Activated T-cell treated with anti-CD3 and anti-CD28 coated beads, Interleukin-2, amount 50 U/mL, for 72 hours (primary cell): ENCODE results near the gene NELFA. TPM values are rescaled to one million over a fixed set of nuclear protein-coding genes. Genes with fewer than 3 reads are reported as not detected.

Experiments
- ATAC-seq, 2 donors: fragments of 150-1000 bp; cut with Tn5 transposase; replicated peaks in 1 of 2; 2 replicates each; pipeline ENCODE4 v1.10.0; 2021; ENCODE audit warnings: moderate library complexity in 2 of 2, mild to moderate bottlenecking in 1 of 2
- DNase-seq, 2 donors: peaks; one replicate each; pipeline ENCODE4 v3.0.0; 2021 to 2022; ENCODE audit warnings: mixed read lengths in 1 of 2
- H3K27ac Mint-ChIP-seq: one replicate; pipeline ENCODE4 v1.8.0; 2022; ENCODE audit warnings: mild to moderate bottlenecking, moderate library complexity, mixed read lengths
- H3K27me3 Mint-ChIP-seq: one replicate; pipeline ENCODE4 v1.8.0; 2022; ENCODE audit warnings: low read depth, mixed read lengths
- H3K36me3 Mint-ChIP-seq, 2 donors: one replicate each; pipeline ENCODE4 v1.8.0; 2022; ENCODE audit warnings: mixed read lengths in 2 of 2, mild to moderate bottlenecking in 1 of 2; ENCODE audit not compliant: insufficient read depth in 2 of 2
- H3K4me1 Mint-ChIP-seq: one replicate; pipeline ENCODE4 v1.8.0; 2022; ENCODE audit warnings: low read depth, mixed read lengths
- H3K4me3 Mint-ChIP-seq, 2 donors: one replicate each; pipeline ENCODE4 v1.8.0; 2022; ENCODE audit warnings: mild to moderate bottlenecking in 2 of 2, mixed read lengths in 2 of 2, moderate library complexity in 2 of 2
- H3K9me3 Mint-ChIP-seq, 2 donors: one replicate each; pipeline ENCODE4 v1.8.0; 2022; ENCODE audit warnings: mixed read lengths in 2 of 2
- total RNA-seq, 2 donors: library from RNA; stranded (reverse); gene quantifications; one replicate each; pipeline ENCODE4 v1.2.3, GENCODE V29; 2022

The NELFA gene
- total RNA-seq, 2 donors from 2014 or later = 40.8 to 57.4 TPM

DNA sequence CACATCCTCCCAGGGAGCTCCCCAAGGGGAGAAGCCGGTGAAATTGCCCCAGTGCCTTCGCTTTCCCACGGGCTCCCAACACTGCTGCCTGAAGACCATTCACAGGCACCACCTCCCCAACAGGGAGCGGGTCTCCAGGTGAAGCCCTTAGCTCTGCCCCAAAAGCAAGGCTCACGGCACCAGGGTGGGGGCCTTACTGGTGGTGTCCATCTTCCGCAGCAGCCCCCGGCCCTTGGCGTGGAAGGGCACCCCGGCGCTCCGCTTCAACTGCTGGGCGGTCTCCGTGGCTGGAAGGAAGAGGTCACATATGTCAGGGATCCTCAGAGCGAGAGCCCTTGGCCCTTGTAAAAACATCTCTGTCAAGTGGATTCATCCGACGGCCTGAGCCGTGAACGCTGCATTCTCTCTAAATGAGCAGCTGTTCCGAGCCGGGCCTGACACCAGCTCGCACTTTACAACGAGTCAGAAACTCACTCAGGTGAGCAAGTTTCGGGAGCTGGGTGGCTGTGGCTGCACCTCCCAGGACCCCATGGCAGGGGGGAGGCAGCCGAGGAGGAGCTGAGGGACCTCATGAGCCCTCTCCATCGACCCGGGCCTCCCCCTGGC lies 20.9 kb downstream of the NELFA start:
- Mint-ChIP-seq H3K27ac (no peak overlapping the region), H3K9me3 (no peaks in the 10 kb centered on the region), H3K4me3 (no peak overlapping the region), H3K36me3 (peaks cover 0 to 1% of the 10 kb centered on the region in 2 donors), H3K27me3 (no peaks in the 10 kb centered on the region), H3K4me1 (no peaks in the 10 kb centered on the region)
- DNase-seq (no peak), ATAC-seq (no peak)

DNA sequence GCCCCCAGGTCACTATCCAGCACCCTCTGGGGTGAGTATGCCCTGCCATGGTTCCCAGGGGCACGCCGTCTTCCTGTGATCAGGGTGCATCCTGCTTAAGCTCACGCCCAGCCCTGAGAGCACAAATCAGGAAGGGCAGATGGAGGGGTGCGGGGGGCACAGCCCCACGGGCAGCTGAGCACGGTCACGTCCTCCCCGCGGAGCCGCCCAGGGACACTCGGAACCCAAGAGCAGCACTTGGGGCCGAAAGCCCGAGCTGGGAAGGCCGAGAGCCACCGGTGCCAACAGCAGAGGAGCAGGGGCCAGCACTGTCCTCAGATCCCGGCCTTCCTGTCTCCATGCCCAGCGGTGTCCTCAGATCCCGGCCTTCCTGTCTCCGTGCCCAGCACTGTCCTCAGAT lies 21.5 kb downstream of the NELFA start:
- Mint-ChIP-seq H3K36me3 (peaks cover 0 to 1% of the 10 kb centered on the region in 2 donors), H3K9me3 (no peaks in the 10 kb centered on the region), H3K27ac (no peak overlapping the region), H3K27me3 (no peaks in the 10 kb centered on the region), H3K4me3 (no peak overlapping the region), H3K4me1 (no peaks in the 10 kb centered on the region)
- no peak for DNase-seq
- peak in 1 of 2 donors; percentile 2 for ATAC-seq

DNA sequence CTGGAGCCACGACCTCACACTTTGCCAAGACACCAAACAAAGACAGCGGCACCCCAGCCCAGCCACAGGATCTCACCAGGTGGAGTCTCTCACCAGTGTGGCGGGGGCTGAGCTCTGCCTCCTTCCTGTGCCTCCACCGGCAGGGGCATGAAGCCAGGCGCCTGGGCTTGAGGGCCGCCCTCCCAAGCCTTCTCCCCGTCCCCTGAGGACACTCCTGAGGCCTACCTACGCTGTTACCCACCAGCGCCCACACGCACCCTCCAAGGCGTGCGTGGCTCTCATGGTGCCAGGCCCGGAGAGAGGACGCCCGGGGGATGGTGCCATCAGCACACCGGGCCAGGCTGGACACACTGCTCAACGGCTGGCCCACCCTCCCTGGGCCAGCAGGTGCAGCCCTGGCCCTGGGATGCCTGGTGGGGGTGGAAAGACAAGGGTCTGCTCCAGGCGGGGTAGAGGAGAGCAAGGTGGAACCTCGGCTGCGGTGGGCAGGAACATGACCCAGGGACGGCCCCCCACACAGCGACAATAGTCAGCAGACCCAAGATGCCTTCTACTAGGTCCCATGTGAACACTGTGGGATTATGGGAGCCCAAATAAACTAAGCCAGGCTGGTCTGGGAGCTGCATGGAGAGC lies 22.1 kb downstream of the NELFA start:
- H3K27ac Mint-ChIP-seq = no peak overlapping the region
- no peaks in the 10 kb centered on the region for H3K9me3 Mint-ChIP-seq
- ATAC-seq (peak; percentile 4 to 16), DNase-seq (no peak)
- no peaks in the 10 kb centered on the region for H3K4me1 Mint-ChIP-seq
- H3K4me3 Mint-ChIP-seq = no peak overlapping the region
- H3K36me3 Mint-ChIP-seq = peaks cover 0 to 7% of the 10 kb centered on the region in 2 donors
- H3K27me3 Mint-ChIP-seq = no peaks in the 10 kb centered on the region

DNA sequence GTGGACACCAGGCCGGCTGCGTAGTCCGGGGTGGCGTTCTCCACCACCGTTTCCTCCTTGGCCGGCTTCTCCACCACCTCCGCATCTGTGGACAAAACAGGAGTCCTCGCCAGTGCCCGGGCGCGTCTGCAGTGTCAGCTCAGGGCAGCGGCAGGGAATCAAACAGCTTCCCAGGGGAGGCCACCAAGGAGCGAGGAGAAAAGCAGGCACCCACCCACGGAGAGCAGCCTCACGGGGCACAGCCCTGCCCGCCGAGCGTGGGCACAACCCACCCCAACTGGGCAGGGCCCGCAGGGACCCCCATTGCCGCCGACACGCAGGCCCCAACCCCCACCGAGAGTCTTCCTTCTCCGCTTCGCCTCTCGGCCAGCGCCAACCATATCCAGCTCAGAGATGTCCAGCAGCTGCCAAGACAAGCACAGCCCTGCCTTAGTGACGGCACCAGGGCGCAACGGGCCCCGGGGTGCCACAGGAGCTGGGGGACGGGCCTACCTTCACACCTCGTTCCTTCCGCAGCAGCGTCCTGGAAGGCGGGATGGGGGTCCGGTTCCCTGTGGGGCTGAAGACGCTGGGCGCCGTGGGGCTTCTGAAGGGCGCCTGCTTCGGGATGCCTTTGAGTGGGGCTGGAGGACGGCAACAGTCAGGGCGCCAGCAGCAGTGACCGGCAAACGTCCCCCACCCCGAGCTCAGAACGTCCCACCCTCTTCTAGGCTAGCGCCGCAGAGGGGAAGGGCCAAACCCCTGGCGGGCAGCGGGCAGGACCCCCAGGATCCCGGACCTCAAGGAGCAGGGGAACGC lies 22.8 kb downstream of the NELFA start:
- H3K27me3 Mint-ChIP-seq = no peaks in the 10 kb centered on the region
- H3K9me3 Mint-ChIP-seq = no peaks in the 10 kb centered on the region
- no peak overlapping the region for H3K27ac Mint-ChIP-seq
- peaks cover 0 to 11% of the 10 kb centered on the region in 2 donors for H3K36me3 Mint-ChIP-seq
- no peaks in the 10 kb centered on the region for H3K4me1 Mint-ChIP-seq
- no peak for ATAC-seq
- DNase-seq = no peak
- no peak overlapping the region for H3K4me3 Mint-ChIP-seq

DNA sequence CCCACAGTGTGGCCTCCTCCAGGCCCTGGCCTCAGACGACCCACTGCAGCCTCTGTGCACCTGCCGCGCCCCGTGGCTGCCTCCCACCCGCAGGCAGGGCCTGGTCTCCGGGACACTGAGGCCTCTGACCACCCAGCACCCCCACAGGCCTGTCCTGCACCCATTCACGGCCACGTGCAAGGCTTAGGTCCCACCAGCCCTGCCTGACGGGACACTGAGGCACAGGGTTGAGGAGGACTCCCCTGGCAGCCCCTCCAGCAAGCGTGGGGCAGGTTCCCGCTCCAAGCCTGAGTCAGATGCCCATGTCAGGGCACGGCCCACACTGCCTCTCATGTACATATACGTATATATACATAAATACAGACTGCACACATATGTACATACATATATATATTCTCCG lies 23.5 kb downstream of the NELFA start:
- Mint-ChIP-seq H3K36me3 (peaks cover 0 to 12% of the 10 kb centered on the region in 2 donors), H3K27ac (no peak overlapping the region), H3K9me3 (no peaks in the 10 kb centered on the region), H3K27me3 (no peaks in the 10 kb centered on the region), H3K4me3 (no peak overlapping the region), H3K4me1 (no peaks in the 10 kb centered on the region)
- ATAC-seq = no peak
- no peak for DNase-seq

DNA sequence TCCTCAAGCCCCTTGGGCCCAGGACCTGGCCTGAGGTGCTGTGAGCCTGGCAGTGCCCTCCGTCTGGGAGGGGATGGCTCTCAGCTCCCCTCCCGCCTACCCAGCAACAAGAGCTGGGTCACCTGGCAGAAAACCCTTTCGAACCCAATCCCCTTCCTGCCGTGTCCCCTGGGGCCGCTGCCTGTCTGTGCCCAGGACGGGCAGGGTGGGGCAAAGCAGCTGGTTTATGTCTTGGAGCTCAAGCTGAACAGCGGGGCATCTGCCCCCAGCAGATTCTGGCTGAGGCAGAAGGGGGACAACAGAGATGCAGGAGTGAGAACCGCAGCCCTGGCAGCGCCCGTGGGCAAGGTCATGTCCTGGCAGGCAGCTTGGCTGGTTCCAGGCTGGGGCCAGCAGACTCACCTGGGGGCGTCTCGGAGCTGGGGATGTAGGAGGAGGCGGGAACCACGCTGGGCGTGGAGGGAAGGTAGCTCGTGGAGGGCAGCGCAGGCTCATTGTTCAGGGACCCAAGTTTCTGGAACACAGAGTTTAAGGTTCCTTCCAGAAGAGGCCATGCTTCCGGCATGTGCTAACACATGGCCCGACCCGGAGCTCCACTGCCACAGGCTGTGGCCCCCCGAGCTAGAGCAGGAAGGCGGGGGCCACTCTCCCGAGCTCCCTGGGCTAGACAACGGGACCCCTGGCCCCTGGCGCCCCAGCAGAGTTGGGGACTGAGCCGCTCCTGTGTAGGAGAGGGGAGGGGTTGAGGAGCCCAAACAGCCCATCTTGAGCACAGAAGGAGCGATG lies 24.2 kb downstream of the NELFA start:
- ATAC-seq (no peak), DNase-seq (no peak)
- Mint-ChIP-seq H3K9me3 (no peaks in the 10 kb centered on the region), H3K27ac (no peak overlapping the region), H3K27me3 (no peaks in the 10 kb centered on the region), H3K36me3 (peaks cover 0 to 13% of the 10 kb centered on the region in 2 donors), H3K4me3 (no peak overlapping the region), H3K4me1 (no peaks in the 10 kb centered on the region)

DNA sequence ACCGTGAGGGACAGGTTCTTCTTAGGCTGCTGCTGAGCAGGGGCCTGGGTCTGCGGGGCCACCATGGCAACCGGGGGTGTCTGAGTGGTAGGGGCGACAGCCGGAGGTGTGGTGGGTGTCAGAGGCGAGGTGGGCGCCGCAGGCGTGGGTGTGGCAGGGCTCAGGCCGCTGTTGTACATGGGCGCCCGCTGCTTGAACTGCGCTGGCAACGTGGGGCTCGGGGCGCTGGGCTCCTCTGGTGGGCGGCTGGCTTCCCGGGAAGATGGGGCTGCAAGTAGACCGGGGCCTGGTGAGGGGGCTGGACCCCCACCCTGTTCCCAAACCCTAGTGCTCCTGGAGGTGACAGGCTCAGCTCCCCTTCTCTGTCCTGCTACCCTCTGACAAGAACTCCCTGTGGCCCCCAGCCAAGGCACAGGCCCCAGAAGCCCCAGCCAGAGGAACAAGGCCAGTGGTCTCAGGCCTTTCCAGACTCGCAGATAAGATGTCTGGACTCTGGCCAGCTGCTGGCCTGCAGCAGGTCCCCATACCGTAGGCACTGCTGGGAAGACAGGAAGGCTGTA lies 24.8 kb downstream of the NELFA start:
- Mint-ChIP-seq H3K9me3 (no peaks in the 10 kb centered on the region), H3K4me3 (no peak overlapping the region), H3K27me3 (no peaks in the 10 kb centered on the region), H3K36me3 (peaks cover 3 to 19% of the 10 kb centered on the region in 2 donors), H3K27ac (no peak overlapping the region), H3K4me1 (no peaks in the 10 kb centered on the region)
- no peak for DNase-seq
- no peak for ATAC-seq

DNA sequence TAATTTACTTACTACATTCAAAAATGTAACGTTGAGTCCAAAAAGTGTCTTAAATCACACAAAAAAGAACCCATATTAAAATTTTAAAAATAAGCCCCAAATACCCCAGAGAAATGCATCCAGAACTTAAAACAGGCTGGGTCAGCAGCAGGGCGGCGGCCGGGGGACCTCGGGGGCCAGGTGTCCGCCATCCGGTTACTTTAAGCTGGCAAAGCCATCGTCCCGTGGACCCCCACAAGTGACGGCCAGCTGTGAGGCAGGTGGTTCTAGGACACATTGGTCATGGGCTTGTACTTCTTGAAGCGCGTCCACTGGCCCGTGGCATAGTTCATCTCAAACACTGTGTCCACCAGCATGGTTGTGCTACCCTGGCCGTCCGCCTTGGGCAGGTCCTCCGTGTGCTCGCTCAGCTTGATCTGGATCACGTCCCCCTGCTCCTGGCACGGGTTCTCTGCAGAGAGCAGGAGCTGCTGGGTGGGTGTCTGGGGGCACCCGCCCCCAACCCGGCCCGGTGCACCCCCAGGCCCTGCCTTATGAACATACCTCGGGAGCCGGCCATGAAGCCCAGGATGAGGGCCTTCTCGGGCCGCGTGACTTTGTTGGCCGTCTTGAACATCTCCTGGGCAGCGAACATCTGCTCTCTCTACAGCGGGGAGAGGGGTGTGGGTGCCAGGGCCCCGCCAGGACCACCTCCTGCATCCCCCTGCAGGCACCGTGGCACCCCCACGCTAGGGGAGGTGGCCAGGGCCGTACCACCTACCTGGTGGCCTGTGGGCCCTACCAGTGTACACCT lies 25.5 kb downstream of the NELFA start:
- Mint-ChIP-seq H3K9me3 (no peaks in the 10 kb centered on the region), H3K27ac (peak overlapping the region; percentile 68), H3K4me1 (no peaks in the 10 kb centered on the region), H3K4me3 (no peak overlapping the region), H3K27me3 (no peaks in the 10 kb centered on the region), H3K36me3 (peaks cover 3 to 22% of the 10 kb centered on the region in 2 donors)
- DNase-seq = no peak
- no peak for ATAC-seq

DNA sequence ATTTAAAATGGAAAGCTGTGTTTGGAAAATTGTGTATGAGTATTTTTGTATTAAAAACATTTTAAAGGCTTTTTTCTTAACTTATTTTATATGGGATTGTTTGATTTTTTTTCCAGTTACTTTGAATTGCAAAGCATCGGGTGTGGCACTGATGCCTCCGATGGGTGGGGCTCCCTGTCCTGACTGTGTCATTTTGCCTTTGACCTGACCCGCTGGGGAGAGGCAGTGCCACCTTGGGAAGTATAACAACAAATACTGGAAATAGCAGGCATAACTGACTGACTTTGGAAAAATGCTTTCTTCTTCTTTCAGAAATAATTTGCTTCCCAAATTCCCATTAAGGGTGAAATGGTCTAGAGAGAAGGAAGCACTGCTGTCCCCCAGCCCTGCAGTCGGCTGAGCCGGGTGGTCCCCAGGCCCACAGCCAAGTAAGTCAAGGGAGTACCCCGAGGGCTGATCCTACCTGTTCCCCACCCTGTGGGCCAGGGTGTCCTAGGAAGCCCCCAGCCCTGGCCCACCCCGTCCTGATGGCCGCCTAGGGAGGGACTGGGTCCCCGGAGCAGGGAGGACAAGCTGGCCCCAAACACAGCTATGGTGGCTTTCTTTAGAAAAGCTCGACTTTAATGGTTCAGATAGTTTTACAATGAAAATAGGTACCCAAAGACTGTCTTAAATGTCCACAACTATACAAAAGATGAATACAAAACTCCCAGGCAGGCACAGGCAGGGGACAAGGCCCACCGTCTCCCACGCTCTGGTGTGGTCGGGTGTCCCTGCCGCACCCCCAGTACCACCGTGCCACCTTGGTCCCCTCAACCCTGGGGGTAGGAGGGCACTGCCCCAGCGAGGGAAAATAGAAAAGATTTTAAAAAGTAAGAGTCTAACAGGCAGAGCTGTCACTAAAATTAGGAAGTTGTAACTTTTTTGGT lies 26.4 kb downstream of the NELFA start:
- no peak overlapping the region for H3K4me3 Mint-ChIP-seq
- no peaks in the 10 kb centered on the region for H3K9me3 Mint-ChIP-seq
- DNase-seq (no peak), ATAC-seq (no peak)
- peak overlapping the region; percentile 68 for H3K27ac Mint-ChIP-seq
- H3K4me1 Mint-ChIP-seq = no peaks in the 10 kb centered on the region
- H3K27me3 Mint-ChIP-seq = no peaks in the 10 kb centered on the region
- peaks cover 3 to 25% of the 10 kb centered on the region in 2 donors for H3K36me3 Mint-ChIP-seq

DNA sequence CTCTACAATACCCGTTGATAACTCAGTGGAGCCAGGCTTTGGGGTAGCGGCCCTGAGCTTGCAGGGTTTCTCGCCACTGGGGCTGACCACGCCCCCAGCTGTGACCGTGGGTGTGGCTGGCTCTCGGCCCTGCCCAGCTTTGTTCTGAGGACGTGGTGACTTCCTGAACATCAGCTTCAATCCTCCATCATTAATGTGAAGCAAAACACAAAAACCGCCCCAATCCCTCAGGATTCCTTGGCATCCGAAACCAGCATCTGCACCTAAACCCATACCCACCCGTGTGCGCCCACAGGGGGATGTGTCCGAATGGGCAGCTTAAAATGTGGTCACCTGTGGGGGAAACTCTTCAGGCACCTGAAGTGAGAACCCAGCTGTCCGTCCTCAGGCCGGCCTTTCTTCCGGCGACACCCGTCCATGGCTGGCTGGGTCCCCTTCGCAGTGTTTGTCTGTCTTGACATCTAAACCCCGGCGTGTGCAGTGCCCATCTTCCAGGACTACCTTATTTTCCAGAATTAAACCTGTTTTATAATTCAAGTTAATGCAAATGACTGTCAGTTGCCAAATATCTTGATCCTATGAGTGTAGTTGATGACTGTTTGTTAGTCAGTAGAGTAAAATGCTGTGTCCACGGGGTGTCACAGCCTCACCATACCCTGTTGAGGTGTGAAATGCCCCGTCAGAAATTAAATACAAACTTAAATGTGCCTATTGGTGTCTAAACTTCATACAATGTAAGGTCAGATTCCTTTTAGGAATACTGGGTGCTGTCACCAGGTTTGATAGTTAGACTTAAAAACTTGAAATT lies 27.3 kb downstream of the NELFA start:
- Mint-ChIP-seq H3K27ac (peak overlapping the region; percentile 38), H3K4me3 (no peak overlapping the region), H3K36me3 (peaks cover 3 to 27% of the 10 kb centered on the region in 2 donors), H3K9me3 (no peaks in the 10 kb centered on the region), H3K27me3 (no peaks in the 10 kb centered on the region), H3K4me1 (no peaks in the 10 kb centered on the region)
- ATAC-seq = no peak
- no peak for DNase-seq

DNA sequence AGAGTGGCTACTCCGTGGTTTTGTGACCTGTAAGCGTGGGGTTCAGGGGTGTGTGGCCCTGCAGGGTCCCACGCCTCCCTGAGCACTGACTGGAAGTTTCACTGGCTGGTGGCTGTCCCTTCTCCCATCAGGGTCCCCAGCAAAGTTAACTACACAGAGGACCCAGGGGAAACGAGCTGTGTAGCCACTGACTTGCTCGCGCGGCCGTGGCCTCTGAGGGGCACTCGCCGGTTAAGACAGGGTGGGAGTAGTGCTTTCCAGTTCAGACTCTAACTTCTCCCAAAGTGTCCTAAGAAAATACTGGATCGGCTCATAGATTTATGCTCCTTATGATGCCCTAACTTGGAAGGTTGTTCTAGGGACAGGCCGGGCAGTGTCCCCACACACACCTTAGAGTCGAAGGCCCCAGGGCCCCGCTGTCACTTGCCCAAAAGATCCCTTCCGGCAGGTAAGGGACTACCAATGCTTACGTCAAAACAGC lies 28.2 kb downstream of the NELFA start:
- Mint-ChIP-seq H3K9me3 (no peaks in the 10 kb centered on the region), H3K27me3 (no peaks in the 10 kb centered on the region), H3K27ac (no peak overlapping the region), H3K4me1 (no peaks in the 10 kb centered on the region), H3K36me3 (peaks cover 6 to 30% of the 10 kb centered on the region in 2 donors), H3K4me3 (no peak overlapping the region)
- no peak for DNase-seq
- ATAC-seq = no peak
